Measurements from ENCODE around the gene PREX1. TPM values are rescaled to one million over a fixed set of nuclear protein-coding genes. Genes with fewer than 3 reads are reported as not detected.

PREX1 gene
- total RNA-seq, 2 donors from 2014 or later: 132 to 167 TPM

- ATAC-seq (no peak), DNase-seq (ENCODE audit: low spot score) (no peak)
- Mint-ChIP-seq H3K4me1 (ENCODE audit: low read depth in 2 of 2) (peaks cover 13 to 35% of the 10 kb centered on the region in 2 donors), H3K4me3 (no peak overlapping the region), H3K27me3 (no peaks in the 10 kb centered on the region), H3K27ac (no peak overlapping the region), H3K36me3 (peaks cover 14% of the 10 kb centered on the region), H3K9me3 (no peaks in the 10 kb centered on the region)
Observed at GRCh38 chr20:48678421-48678820, 149.4 kb downstream of the PREX1 start.

DNA sequence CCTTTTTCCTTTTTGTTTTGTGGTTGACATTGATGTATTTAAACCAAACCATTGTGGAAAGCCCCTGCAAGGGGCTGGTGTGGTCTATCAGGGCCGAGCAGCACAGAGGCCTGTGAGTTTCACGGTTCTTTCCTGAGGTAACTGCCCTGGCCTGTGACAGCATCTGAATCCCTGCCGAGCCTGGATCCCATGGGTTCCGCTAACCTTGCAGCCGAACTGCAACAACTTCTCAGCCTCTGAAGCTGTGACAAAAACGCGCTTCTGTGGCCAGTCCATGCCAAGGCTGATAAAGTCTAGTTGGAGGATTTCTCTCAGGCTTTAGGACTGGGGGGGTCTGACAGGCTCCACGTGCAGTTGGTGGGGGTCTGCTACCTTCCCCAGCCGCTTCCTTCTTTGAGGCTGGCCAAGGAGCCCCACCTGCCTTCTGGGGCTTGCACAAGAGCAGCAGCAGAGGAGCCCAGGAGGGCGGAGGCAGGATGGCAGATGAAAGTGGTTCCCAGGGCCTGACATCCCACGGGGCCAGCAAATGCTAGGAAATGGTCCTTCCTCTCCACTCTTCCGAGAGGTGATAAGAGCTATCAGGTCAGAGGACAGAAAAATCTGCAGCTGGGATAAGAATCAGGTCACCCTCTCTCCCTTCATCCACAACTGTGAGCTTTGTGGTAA, 150.9 kb downstream of the PREX1 start:
- ATAC-seq: no peak
- H3K4me3 Mint-ChIP-seq: no peak overlapping the region
- peak overlapping the region in 1 of 2 donors; percentile 66 for H3K27ac Mint-ChIP-seq
- H3K9me3 Mint-ChIP-seq: no peaks in the 10 kb centered on the region
- H3K4me1 Mint-ChIP-seq (ENCODE audit: low read depth in 2 of 2): peaks cover 21 to 43% of the 10 kb centered on the region in 2 donors
- no peak for DNase-seq (ENCODE audit: low spot score)
- no peaks in the 10 kb centered on the region for H3K27me3 Mint-ChIP-seq
- peaks cover 19% of the 10 kb centered on the region for H3K36me3 Mint-ChIP-seq

DNA sequence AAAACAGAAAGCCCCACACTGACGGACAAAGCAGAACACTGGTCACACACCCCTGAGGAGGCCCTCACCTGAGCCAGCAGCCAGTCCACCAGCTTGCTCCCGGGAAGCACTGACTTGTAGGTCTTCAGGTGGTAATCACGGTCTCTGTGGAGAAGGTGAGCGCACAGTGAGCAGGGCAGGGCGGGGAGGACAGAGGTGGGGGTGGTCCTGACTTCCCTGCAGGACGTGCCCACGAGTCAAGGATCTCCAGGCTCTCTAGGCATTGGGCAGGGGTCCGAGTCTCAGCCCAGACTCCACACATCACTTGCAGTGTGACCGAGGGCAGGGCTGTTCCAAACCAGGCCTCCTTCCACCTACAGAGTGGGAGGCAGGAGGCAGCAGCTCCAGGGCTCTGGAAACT, 151.7 kb downstream of the PREX1 start:
- ATAC-seq: no peak
- Mint-ChIP-seq H3K27ac (peak overlapping the region in 1 of 2 donors; percentile 93), H3K36me3 (peaks cover 19% of the 10 kb centered on the region), H3K9me3 (no peaks in the 10 kb centered on the region), H3K4me3 (no peak overlapping the region), H3K4me1 (ENCODE audit: low read depth in 2 of 2) (peaks cover 25 to 45% of the 10 kb centered on the region in 2 donors), H3K27me3 (no peaks in the 10 kb centered on the region)
- no peak for DNase-seq (ENCODE audit: low spot score)

GRCh38 chr20:48674461-48674860, 153.3 kb downstream of the PREX1 start:
- Mint-ChIP-seq H3K4me3 (no peak overlapping the region), H3K9me3 (no peaks in the 10 kb centered on the region), H3K27me3 (no peaks in the 10 kb centered on the region), H3K4me1 (ENCODE audit: low read depth in 2 of 2) (peaks cover 31 to 46% of the 10 kb centered on the region in 2 donors), H3K27ac (peak overlapping the region; percentile 90 to 93), H3K36me3 (peaks cover 19% of the 10 kb centered on the region)
- ATAC-seq: no peak
- DNase-seq (ENCODE audit: low spot score): no peak

DNA sequence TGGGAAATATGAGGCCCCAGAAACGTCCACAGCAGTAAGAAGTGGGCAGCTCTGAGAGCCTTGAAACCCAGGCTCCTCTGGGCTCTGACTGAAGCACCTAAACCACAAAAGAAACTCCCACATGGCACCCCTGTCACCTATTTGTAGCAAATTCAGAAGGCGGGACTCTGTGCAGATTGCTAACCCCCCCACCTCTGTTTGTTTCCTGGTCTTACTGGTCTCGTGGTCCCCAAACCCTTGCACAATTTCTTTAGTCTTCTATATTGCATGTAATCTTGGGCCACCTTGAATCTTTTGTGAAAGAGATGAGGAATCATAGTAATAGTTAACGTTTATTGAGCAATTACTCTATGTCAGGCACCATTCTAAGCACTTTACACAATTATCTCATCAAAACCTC, 154.3 kb downstream of the PREX1 start:
- DNase-seq (ENCODE audit: low spot score): peak; percentile 68
- peak; percentile 80 to 86 for ATAC-seq
- Mint-ChIP-seq H3K4me3 (peak overlapping the region; percentile 59), H3K36me3 (peaks cover 11% of the 10 kb centered on the region), H3K9me3 (no peaks in the 10 kb centered on the region), H3K27ac (peak overlapping the region; percentile 90 to 93), H3K4me1 (ENCODE audit: low read depth in 2 of 2) (peaks cover 31 to 41% of the 10 kb centered on the region in 2 donors), H3K27me3 (no peaks in the 10 kb centered on the region)

- H3K27ac Mint-ChIP-seq: peak overlapping the region; percentile 90 to 93
Observed at GRCh38 chr20:48672324-48672723, 155.5 kb downstream of the PREX1 start.

GRCh38 chr20:48671141-48671540, 156.7 kb downstream of the PREX1 start:
- H3K9me3 Mint-ChIP-seq: no peaks in the 10 kb centered on the region
- no peak for DNase-seq (ENCODE audit: low spot score)
- H3K36me3 Mint-ChIP-seq: peaks cover 6% of the 10 kb centered on the region
- no peak for ATAC-seq
- H3K4me1 Mint-ChIP-seq (ENCODE audit: low read depth in 2 of 2): peaks cover 31 to 50% of the 10 kb centered on the region in 2 donors
- H3K27ac Mint-ChIP-seq: peak overlapping the region; percentile 90 to 93
- H3K27me3 Mint-ChIP-seq: no peaks in the 10 kb centered on the region
- no peak overlapping the region for H3K4me3 Mint-ChIP-seq

More at GRCh38 chr20:48672324-48672723, 155.5 kb downstream of the PREX1 start:
- H3K4me1 Mint-ChIP-seq (ENCODE audit: low read depth in 2 of 2): peaks cover 31 to 46% of the 10 kb centered on the region in 2 donors
- H3K4me3 Mint-ChIP-seq: no peak overlapping the region
- peaks cover 6% of the 10 kb centered on the region for H3K36me3 Mint-ChIP-seq
- H3K27me3 Mint-ChIP-seq: no peaks in the 10 kb centered on the region
- ATAC-seq (no peak), DNase-seq (ENCODE audit: low spot score) (no peak)
- H3K9me3 Mint-ChIP-seq: no peaks in the 10 kb centered on the region

DNA sequence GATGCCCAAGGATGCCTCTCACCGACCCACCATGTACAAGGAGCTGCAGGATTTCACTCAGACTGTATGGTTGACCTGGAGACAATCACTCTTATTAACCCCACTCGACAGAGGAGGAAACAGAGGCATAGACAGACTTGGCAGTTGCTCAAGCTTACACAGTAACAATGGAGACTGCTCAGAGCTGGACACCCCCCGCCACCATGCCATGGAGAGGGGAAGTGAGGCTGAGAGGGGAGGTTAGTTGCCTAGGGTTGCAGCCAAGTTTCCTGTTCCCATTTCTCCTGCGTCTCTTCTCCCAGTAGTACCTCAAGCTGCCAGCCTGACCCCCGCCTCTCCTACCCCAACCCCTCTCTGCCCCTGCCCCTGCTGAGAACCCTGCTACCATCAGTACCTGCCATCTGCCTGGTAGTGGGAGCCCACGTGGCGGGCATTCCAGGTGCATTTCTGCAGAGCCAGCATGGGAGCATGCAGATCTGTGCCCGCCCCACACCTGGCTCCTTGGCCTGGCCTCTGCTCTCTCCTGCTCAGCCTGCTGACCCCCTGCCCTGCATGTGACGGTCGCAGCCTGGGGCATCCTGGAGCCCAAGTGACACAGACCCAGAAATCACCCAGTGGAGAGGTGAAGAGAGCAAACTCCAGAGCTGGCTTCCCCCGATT, 157.7 kb downstream of the PREX1 start:
- peaks cover 31 to 46% of the 10 kb centered on the region in 2 donors for H3K4me1 Mint-ChIP-seq (ENCODE audit: low read depth in 2 of 2)
- no peak for ATAC-seq
- no peaks in the 10 kb centered on the region for H3K9me3 Mint-ChIP-seq
- H3K27ac Mint-ChIP-seq: peak overlapping the region; percentile 90 to 93
- H3K27me3 Mint-ChIP-seq: no peaks in the 10 kb centered on the region
- H3K4me3 Mint-ChIP-seq: no peak overlapping the region
- DNase-seq (ENCODE audit: low spot score): no peak
- peaks cover 6% of the 10 kb centered on the region for H3K36me3 Mint-ChIP-seq

- ATAC-seq: no peak
- Mint-ChIP-seq H3K36me3 (peaks cover 5% of the 10 kb centered on the region), H3K4me3 (no peak overlapping the region), H3K27me3 (no peaks in the 10 kb centered on the region), H3K27ac (peak overlapping the region in 1 of 2 donors; percentile 78), H3K4me1 (ENCODE audit: low read depth in 2 of 2) (peaks cover 29 to 39% of the 10 kb centered on the region in 2 donors), H3K9me3 (no peaks in the 10 kb centered on the region)
- no peak for DNase-seq (ENCODE audit: low spot score)
Observed at GRCh38 chr20:48668451-48668946, 159.3 kb downstream of the PREX1 start.

DNA sequence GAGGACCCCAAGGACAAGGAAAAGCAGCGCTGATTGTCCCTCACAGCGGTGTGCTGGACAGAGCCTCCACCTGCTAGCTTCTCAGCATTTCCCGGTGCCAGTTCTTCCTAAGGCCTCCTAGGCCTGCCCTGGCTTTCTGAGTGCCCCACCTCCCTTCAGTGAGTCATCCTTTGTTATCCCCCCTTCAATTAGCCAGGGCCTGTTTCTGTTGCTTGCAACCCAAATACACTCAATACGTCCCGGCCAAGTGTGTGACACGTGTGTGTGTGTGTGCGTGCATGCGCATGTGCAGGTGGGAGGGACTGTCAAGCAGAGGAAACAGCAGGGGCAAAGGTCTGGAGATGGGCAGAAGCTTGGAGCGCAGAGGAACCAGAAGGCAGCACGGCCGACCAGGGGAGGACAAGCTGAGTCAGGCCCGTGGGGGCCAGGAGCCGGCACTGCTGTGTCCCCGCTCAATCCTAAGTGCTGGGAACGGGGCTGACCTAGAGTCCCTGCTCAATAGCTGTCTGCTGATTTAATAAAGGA, 159.8 kb downstream of the PREX1 start:
- H3K36me3 Mint-ChIP-seq: no peaks in the 10 kb centered on the region
- peak overlapping the region; percentile 12 to 78 for H3K27ac Mint-ChIP-seq
- H3K9me3 Mint-ChIP-seq: no peaks in the 10 kb centered on the region
- H3K4me1 Mint-ChIP-seq (ENCODE audit: low read depth in 2 of 2): peaks cover 24 to 35% of the 10 kb centered on the region in 2 donors
- H3K4me3 Mint-ChIP-seq: no peak overlapping the region
- DNase-seq (ENCODE audit: low spot score): no peak
- ATAC-seq: no peak
- H3K27me3 Mint-ChIP-seq: no peaks in the 10 kb centered on the region

- Mint-ChIP-seq H3K36me3 (no peaks in the 10 kb centered on the region), H3K4me3 (no peak overlapping the region), H3K27me3 (no peaks in the 10 kb centered on the region), H3K9me3 (no peaks in the 10 kb centered on the region), H3K27ac (peak overlapping the region; percentile 16 to 78), H3K4me1 (ENCODE audit: low read depth in 2 of 2) (peaks cover 23 to 37% of the 10 kb centered on the region in 2 donors)
- no peak for ATAC-seq
- DNase-seq (ENCODE audit: low spot score): no peak
Observed at GRCh38 chr20:48667481-48667880, 160.3 kb downstream of the PREX1 start.

DNA sequence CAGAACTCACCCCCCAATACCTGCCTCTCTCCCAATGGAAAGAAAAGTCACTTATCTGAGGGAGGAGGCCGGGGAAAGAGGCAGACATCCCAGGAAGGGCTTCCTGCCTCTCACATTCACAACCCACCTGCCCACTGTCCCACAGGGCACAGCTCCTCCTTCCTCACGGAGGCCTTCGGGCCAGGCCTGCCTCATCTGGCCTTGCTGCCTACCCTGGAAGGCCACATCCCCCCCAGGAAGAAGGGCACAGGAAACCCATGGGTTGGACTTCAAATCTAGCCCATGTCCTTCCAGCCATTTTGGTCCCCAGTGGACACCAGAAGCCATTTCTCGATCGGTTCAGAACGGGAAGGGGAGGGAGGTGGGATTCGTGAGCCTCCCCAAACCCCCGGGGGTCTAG, 162.0 kb downstream of the PREX1 start:
- H3K36me3 Mint-ChIP-seq: no peaks in the 10 kb centered on the region
- no peak for DNase-seq (ENCODE audit: low spot score)
- no peaks in the 10 kb centered on the region for H3K9me3 Mint-ChIP-seq
- no peak for ATAC-seq
- peak overlapping the region in 1 of 2 donors; percentile 31 for H3K27ac Mint-ChIP-seq
- H3K4me3 Mint-ChIP-seq: no peak overlapping the region
- no peaks in the 10 kb centered on the region for H3K27me3 Mint-ChIP-seq
- peaks cover 13 to 33% of the 10 kb centered on the region in 2 donors for H3K4me1 Mint-ChIP-seq (ENCODE audit: low read depth in 2 of 2)

GRCh38 chr20:48662711-48663110, 165.1 kb downstream of the PREX1 start:
- peak overlapping the region; percentile 51 to 74 for H3K27ac Mint-ChIP-seq
- peaks cover 14% of the 10 kb centered on the region for H3K36me3 Mint-ChIP-seq
- no peak for DNase-seq (ENCODE audit: low spot score)
- no peaks in the 10 kb centered on the region for H3K27me3 Mint-ChIP-seq
- no peaks in the 10 kb centered on the region for H3K9me3 Mint-ChIP-seq
- peaks cover 36 to 44% of the 10 kb centered on the region in 2 donors for H3K4me1 Mint-ChIP-seq (ENCODE audit: low read depth in 2 of 2)
- no peak for ATAC-seq
- no peak overlapping the region for H3K4me3 Mint-ChIP-seq

Data from natural killer cell treated with Interleukin-12 subunit alpha and Interleukin-12 subunit beta and Interleukin-15 and Interleukin-18, amount 100 ng/mL, for 72 hours (primary cell).